Middle frontal gyrus (tissue), 1 donor: ENCODE data around the gene FFAR3.

Source experiments
- DNase-seq: peaks from one replicate; pipeline ENCODE4 v3.0.0-alpha.2; 2015; ENCODE audit warnings: low spot score; ENCODE audit errors: extremely low spot score

The FFAR3 gene

GRCh38 chr19:35357867-35358573, at the start of gene FFAR3:
Gene FFAR3 (plus strand): TSS chr19:35358460. CDS start chr19:35358891, 431 bp downstream.
- DNase-seq: no peak

GRCh38 chr19:35308910-35309309, 49.4 kb upstream of the FFAR3 start:
- DNase-seq: no peak

- DNase-seq: no peak
Observed at GRCh38 chr19:35309481-35310279, 48.6 kb upstream of the FFAR3 start.

- DNase-seq: no peak
Observed at GRCh38 chr19:35310331-35310730, 47.9 kb upstream of the FFAR3 start.

- no peak for DNase-seq
Observed at GRCh38 chr19:35310811-35311465, 47.3 kb upstream of the FFAR3 start.

GRCh38 chr19:35311901-35312665, 46.2 kb upstream of the FFAR3 start:
- no peak for DNase-seq

GRCh38 chr19:35313587-35313986, 44.7 kb upstream of the FFAR3 start:
- DNase-seq: no peak

GRCh38 chr19:35314031-35314430, 44.2 kb upstream of the FFAR3 start:
- DNase-seq: no peak

- DNase-seq: no peak
Observed at GRCh38 chr19:35314858-35315470, 43.3 kb upstream of the FFAR3 start.

- no peak for DNase-seq
Observed at GRCh38 chr19:35315883-35316282, 42.4 kb upstream of the FFAR3 start.

- DNase-seq: no peak
Observed at GRCh38 chr19:35316560-35316959, 41.7 kb upstream of the FFAR3 start.

- DNase-seq: no peak
Observed at GRCh38 chr19:35317464-35318043, 40.7 kb upstream of the FFAR3 start.

GRCh38 chr19:35318679-35319448, 39.4 kb upstream of the FFAR3 start:
- peak; percentile 17 for DNase-seq

- DNase-seq: no peak
Observed at GRCh38 chr19:35320065-35320713, 38.1 kb upstream of the FFAR3 start.

- DNase-seq: no peak
Observed at GRCh38 chr19:35321291-35321690, 37.0 kb upstream of the FFAR3 start.

- DNase-seq: no peak
Observed at GRCh38 chr19:35322014-35322413, 36.2 kb upstream of the FFAR3 start.

- DNase-seq: no peak
Observed at GRCh38 chr19:35327642-35328041, 30.6 kb upstream of the FFAR3 start.

- no peak for DNase-seq
Observed at GRCh38 chr19:35328851-35329285, 29.4 kb upstream of the FFAR3 start, which contains the start of gene CD22. Gene CD22 (plus strand): TSS chr19:35329187. CDS start chr19:35332041, 2,854 bp downstream.

GRCh38 chr19:35329323-35329722, 28.9 kb upstream of the FFAR3 start:
- DNase-seq: no peak
